Calu3 (cell line): ENCODE data around the gene STK17B. TPM values are rescaled to one million over a fixed set of nuclear protein-coding genes. Genes with fewer than 3 reads are reported as not detected.
A peak's percentile ranks its signal among the peaks of the same experiment; 100 is the strongest.

Source experiments
- BruUV-seq: library from RNA; stranded (reverse); fragments of 400-500 nt; replicated peaks from 2 replicates; lab custom pipeline; 2021; lab: Mats Ljungman, UMichigan
- CTCF ChIA-PET: fragments of 300-600 bp; sonication (Branson Sonifier 250); formaldehyde crosslinking; loops from one replicate; lab custom pipeline; 2022; ENCODE audit warnings: antibody characterized with exemption; lab: Charles Lee
- DNase-seq: peaks from one replicate; pipeline ENCODE4 v3.0.0; 2022
- H3K27ac Mint-ChIP-seq: one replicate; pipeline ENCODE4 v1.8.0; 2022; ENCODE audit warnings: mixed read lengths; ENCODE audit not compliant: unreplicated experiment
- H3K27me3 Mint-ChIP-seq: one replicate; pipeline ENCODE4 v1.8.0; 2022; ENCODE audit warnings: mixed read lengths; ENCODE audit not compliant: unreplicated experiment
- H3K36me3 Mint-ChIP-seq: one replicate; pipeline ENCODE4 v1.8.0; 2022; ENCODE audit warnings: mild to moderate bottlenecking, moderate library complexity, mixed read lengths; ENCODE audit not compliant: insufficient read depth, unreplicated experiment
- H3K4me1 Mint-ChIP-seq: one replicate; pipeline ENCODE4 v1.8.0; 2022; ENCODE audit warnings: mild to moderate bottlenecking, low read depth, mixed read lengths; ENCODE audit not compliant: unreplicated experiment
- H3K4me3 Mint-ChIP-seq: one replicate; pipeline ENCODE4 v1.8.0; 2022; ENCODE audit warnings: mild to moderate bottlenecking, low read depth, moderate library complexity, mixed read lengths; ENCODE audit not compliant: unreplicated experiment
- H3K9me3 Mint-ChIP-seq: one replicate; pipeline ENCODE4 v1.8.0; 2022; ENCODE audit warnings: low read depth, mixed read lengths; ENCODE audit not compliant: unreplicated experiment
- intact Hi-C: fragments of 100-400 bp; cut with micrococcal nuclease; formaldehyde crosslinking; loops from one replicate; pipeline ENCODE4 v1.10.0; 2022; ENCODE audit not compliant: unreplicated experiment
- total RNA-seq: library from RNA; stranded (reverse); gene quantifications from 2 replicates; pipeline ENCODE4 v1.2.3, GENCODE V29; 2022
- TF ChIP-seq, protein P1 (sequence below): fragments of 200-600 bp; IDR thresholded peaks from one replicate; pipeline ENCODE4 v1.8.0; 2022; ENCODE audit warnings: antibody characterized with exemption; ENCODE audit not compliant: unreplicated experiment

Gene STK17B
- total RNA-seq, 1 experiment from 2014 or later, result 38.5 TPM

DNA sequence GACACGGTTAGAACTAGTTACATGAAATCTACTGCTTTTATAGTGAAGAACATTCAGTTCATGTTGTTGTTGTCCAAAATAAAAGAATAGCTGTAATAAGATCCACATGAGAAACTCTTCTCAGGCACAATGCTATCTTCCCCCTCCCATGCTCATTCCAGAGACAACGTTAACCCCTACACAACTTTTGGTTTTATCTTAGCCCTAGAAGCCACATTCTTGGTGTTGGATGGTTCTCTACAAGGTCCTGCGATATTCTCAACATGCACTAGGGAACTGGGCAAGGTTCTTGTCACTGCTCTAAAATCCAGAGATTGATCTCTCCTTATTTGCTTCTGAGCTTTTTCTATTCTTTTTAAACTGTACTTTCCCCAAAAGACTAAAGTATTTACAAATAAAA is 51.5 kb downstream of the STK17B start:
- BruUV-seq, result no TSS peak
- intact Hi-C loops, result no loop called here
- CTCF ChIA-PET, result no interaction called here
- Mint-ChIP-seq H3K4me1 (peaks cover 14% of the 10 kb centered on the region), H3K9me3 (no peaks in the 10 kb centered on the region), H3K27me3 (no peaks in the 10 kb centered on the region), H3K27ac (no peak overlapping the region), H3K4me3 (no peak overlapping the region), H3K36me3 (no peaks in the 10 kb centered on the region)
- TF ChIP-seq, protein P1, sequence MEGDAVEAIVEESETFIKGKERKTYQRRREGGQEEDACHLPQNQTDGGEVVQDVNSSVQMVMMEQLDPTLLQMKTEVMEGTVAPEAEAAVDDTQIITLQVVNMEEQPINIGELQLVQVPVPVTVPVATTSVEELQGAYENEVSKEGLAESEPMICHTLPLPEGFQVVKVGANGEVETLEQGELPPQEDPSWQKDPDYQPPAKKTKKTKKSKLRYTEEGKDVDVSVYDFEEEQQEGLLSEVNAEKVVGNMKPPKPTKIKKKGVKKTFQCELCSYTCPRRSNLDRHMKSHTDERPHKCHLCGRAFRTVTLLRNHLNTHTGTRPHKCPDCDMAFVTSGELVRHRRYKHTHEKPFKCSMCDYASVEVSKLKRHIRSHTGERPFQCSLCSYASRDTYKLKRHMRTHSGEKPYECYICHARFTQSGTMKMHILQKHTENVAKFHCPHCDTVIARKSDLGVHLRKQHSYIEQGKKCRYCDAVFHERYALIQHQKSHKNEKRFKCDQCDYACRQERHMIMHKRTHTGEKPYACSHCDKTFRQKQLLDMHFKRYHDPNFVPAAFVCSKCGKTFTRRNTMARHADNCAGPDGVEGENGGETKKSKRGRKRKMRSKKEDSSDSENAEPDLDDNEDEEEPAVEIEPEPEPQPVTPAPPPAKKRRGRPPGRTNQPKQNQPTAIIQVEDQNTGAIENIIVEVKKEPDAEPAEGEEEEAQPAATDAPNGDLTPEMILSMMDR, result no peak
- DNase-seq, result no peak

DNA sequence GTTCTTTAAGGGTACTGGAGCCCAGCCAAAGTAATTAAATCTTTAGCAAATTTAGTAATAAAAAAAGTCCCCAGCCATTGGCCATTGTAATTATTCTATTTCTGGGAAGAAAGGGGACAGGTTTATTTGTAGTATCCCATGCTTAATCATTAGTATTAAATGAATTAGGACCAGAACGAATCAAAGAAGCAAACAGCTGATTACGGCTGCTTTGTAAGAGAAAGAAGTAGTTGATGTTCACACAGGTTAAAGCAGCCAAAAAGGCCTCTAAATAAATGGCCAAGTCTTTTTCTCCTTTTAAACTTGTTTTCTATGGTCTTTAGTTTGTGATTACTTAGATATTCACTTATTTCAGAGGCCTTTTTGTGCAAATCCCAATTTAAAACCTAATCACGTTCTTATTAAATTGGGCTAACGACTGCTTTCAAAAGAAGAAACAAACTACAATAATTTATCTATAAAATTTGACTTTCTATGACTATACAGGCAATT is 54.1 kb downstream of the STK17B start:
- CTCF ChIA-PET, result no interaction called here
- intact Hi-C loops, result no loop called here
- no TSS peak for BruUV-seq
- Mint-ChIP-seq H3K36me3 (peaks cover 11% of the 10 kb centered on the region), H3K27me3 (no peaks in the 10 kb centered on the region), H3K9me3 (no peaks in the 10 kb centered on the region), H3K4me3 (no peak overlapping the region), H3K27ac (no peak overlapping the region), H3K4me1 (peaks cover 13% of the 10 kb centered on the region)
- DNase-seq, result no peak
- TF ChIP-seq, protein P1, result no peak

- H3K4me3 Mint-ChIP-seq, result peak overlapping the region; percentile 56
- BruUV-seq, result no TSS peak
- CTCF ChIA-PET, result interaction anchor here (0.7 to 1.7 kb wide), 7 partner anchors 12 to 1995 kb away, joined by 3 to 11 read pairs (median 4); partner anchors contain the start of genes DNAH7 and STK17B
- intact Hi-C loops, result loop anchor here (2.0 kb wide), 1 partner anchor 47 kb away; no protein-coding TSS in a partner anchor
- TF ChIP-seq, protein P1, result no peak
- no peaks in the 10 kb centered on the region for H3K9me3 Mint-ChIP-seq
- H3K36me3 Mint-ChIP-seq, result peaks cover 12% of the 10 kb centered on the region
- DNase-seq, result peak; percentile 19
- no peaks in the 10 kb centered on the region for H3K27me3 Mint-ChIP-seq
- peak overlapping the region; percentile 95 for H3K27ac Mint-ChIP-seq
- peaks cover 20% of the 10 kb centered on the region for H3K4me1 Mint-ChIP-seq
Observed at GRCh38 chr2:196113061-196113974, 58.1 kb downstream of the STK17B start.

DNA sequence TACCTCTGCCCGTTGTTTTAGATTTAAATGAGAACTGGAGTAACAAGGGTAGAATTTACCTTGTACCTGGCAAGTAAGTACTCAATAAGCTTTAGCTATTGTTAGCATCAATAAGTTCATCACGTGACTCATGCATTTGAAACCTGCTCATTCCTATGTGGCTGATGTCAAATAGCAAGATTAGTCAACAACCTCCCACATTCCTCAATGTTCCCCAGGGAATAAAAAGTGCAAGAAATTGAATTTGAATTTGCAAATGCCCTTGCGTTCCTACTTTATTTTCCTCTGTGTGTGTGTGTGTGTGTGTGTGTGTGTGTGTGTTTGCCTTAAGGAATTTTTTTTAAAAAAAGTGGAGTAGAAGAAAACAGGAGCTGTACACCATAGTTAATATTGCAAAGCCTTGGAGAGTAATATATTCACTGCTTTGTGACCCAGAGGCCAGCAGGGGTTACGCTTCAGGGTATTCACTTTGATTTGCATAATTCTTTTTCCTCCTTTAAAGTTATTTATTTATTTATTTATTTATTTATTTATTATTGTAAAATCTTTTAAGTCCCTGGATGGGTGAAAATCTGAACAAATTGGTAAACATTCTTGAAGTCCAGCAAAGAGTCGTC is 58.9 kb downstream of the STK17B start:
- CTCF ChIA-PET, result interaction anchor here (0.6 to 1.7 kb wide), 10 partner anchors 11 to 1995 kb away, joined by 3 to 11 read pairs (median 4); partner anchors contain the start of genes DNAH7 and STK17B
- intact Hi-C loops, result loop anchor here (1.0 to 2.0 kb wide), 3 partner anchors 34 to 180 kb away; no protein-coding TSS in a partner anchor
- TF ChIP-seq, protein P1, result no peak
- DNase-seq, result peak; percentile 34
- Mint-ChIP-seq H3K36me3 (peaks cover 12% of the 10 kb centered on the region), H3K27ac (peak overlapping the region; percentile 95), H3K4me3 (peak overlapping the region; percentile 56), H3K9me3 (no peaks in the 10 kb centered on the region), H3K4me1 (peaks cover 20% of the 10 kb centered on the region), H3K27me3 (no peaks in the 10 kb centered on the region)
- BruUV-seq, result no TSS peak
